HuH-7.5 (cell line): ENCODE measurements around the gene CDH9.
A peak's percentile ranks its signal among the peaks of the same experiment; 100 is the strongest.
"Not testable (repeated sequence)": the region's sequence is repeated elsewhere in the genome, so short reads cannot be mapped to it uniquely, and the experiment has no call there.

Experiments
- DNase-seq: peaks from one replicate; pipeline ENCODE4 v3.0.0; 2011; ENCODE audit warnings: low spot score

The CDH9 gene

GRCh38 chr5:26955161-26955560 is 83.2 kb downstream of the CDH9 start:
- DNase-seq = no peak

DNA sequence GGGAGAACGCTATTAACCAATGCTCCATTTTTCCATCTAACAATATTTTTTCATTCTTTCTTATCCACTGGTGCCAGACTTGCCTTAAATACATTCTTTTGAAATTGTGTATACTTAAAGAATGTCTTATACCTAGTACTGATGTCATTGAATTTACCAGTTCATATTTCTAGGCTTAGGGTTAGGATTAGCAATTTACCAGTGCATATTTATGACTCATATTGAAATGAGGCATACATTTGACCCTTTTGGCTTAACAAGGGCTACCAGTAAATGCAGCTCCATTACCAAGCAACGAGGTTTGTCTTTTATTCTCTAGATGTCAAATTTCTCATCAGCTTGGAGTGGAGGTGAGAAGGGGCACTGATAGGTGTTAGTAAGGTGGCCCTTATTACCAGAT is 89.5 kb downstream of the CDH9 start:
- DNase-seq = no peak

GRCh38 chr5:26945901-26946300 is 92.5 kb downstream of the CDH9 start:
- no peak for DNase-seq

- no peak for DNase-seq
These were observed 95.9 kb downstream of the CDH9 start for GRCh38 chr5:26942481-26942880.

GRCh38 chr5:26940994-26941393 is 97.4 kb downstream of the CDH9 start:
- no peak for DNase-seq

DNA sequence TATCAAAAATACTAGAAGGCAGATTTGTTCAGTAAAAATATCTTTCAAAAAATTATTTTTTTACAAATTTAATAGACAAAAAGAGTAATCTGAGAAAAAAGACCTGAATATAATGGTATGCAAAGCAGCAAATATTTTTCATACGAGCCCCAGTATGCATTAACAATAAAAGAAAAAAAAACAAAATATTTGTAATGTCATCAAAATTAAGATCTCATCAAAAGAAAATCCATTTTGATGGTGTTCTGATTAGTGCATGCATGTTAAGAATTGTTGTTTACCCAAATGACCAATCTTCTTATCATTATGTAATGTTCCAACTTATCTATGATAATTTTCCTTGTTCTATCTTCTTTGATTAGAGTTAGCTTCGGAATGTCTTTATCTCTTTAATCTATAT is 106.1 kb downstream of the CDH9 start:
- no peak for DNase-seq

DNA sequence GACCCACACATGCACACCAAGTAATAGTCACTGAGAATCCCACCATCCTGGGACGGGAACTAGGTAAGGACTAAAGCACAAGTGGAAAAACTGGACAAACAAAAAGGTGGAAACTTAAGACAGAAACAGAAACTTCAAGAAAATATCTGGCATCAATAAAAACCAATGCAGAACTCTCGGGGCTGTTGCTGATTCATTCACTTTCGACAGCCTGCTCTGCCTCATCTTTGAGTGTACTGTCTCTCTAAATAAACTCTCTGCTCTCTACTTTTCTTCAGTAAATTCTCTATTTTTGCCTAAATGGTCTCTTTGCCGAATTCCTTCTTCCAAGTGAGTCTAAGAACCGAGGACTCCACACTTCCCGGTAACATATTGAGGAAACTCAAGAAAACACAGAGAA is 116.9 kb downstream of the CDH9 start:
- no peak for DNase-seq

- DNase-seq = no peak
These were observed 134.9 kb downstream of the CDH9 start for GRCh38 chr5:26903469-26903868.

DNA sequence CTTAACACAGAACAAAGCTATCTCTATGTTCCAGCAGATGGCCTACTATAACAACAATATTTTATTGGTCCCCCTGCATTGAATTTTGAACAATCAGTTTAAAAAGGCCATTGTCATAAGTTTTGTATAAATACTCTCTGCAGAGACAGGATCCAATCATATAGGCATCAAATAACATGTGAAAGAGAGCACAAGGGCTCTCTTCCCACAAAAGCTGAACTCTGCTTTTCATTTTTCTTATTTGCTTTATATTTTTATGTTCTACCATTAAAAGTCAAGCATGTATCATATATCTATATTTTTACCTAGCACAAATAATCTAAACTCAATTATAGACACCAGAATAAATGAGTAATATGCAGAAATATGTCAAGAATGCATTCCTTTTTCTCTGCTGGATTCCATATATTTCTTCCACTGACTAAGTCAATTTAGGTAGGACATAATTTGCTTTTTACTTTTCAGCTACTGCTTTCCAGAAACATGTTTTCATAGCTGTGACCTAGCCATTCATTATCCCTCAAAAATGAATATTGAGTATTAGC is 143.6 kb downstream of the CDH9 start:
- no peak for DNase-seq

DNA sequence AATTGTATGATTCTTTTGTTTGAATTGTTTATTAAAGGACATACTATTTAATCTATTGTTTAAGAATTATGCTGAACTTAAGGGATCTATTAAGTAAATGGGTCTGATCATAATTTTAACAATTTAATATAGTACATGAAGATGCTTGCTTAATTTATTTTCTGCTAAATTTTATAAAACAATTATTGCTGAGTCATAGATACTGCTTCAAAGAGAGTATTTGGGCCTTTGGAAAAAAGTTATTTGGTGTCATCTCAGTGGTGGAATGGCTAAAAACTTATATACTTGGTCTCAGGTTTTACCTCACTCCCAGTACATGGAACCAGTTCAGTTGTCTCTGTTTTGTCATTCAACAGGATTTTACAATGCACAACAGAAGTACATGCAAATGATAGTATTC is 145.3 kb downstream of the CDH9 start:
- DNase-seq = no peak

DNA sequence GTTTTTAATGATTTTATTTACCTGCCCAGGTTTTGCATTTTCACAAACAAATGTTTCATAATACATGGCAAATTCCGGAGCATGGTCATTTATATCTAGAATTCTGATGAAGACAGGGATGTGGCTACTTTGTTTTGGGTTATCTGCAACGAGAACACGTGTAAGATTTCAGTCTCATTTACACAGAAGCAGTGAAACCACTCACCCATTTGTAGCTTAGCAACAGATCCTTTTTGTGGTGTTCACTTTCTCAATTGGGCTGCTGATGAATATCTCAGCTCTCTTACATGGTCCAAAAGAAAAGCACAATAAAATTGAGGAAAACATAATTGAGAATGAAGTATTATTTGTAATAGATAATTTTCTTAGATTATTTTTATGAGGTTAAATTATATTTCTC is 148.6 kb downstream of the CDH9 start:
- DNase-seq = no peak

GRCh38 chr5:26884481-26884880 is 153.9 kb downstream of the CDH9 start:
- no peak for DNase-seq

GRCh38 chr5:26883375-26883774 is 155.0 kb downstream of the CDH9 start:
- no peak for DNase-seq

GRCh38 chr5:26881901-26882300 is 156.5 kb downstream of the CDH9 start:
- DNase-seq = no peak

GRCh38 chr5:26877154-26877553 is 161.2 kb downstream of the CDH9 start:
- DNase-seq = no peak

DNA sequence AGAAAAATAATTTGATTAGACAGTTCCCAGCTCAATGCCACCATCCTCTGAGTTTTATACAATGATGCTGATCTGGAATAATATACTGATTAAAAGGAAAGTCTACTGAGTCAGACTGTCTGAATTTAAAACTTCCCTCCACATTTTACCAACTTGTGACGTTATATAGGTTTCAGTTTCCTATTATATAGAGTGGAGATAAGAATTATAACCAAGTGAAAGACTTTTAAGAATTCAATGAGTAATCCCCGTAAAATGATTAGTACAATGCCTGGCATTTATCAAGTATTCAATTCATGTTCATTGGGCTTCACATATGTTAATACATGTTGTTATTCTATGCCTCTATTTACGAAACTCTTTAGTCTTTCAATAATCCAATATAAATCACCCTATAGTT is 166.0 kb downstream of the CDH9 start:
- DNase-seq = no peak

GRCh38 chr5:26869781-26870180 is 168.6 kb downstream of the CDH9 start:
- no peak for DNase-seq

DNA sequence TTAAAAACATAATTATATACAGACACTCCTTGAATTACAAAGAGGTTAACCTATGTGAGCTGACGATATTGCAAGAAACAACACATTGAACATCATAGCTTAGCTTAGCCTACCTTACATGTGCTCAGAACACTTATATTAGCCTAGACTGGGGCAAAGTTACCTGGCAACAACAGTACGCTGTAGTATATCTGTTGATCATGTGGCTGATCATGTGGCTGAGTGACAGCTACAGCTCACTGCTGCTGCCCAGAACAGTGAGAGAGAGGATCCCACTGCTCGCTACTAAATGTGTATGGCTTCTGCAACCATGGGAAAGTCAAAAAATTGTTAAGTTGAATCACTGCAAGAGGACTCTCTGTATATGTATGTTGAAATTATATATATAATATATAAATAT is 169.9 kb downstream of the CDH9 start:
- DNase-seq = no peak

GRCh38 chr5:26864061-26864460 is 174.3 kb downstream of the CDH9 start:
- DNase-seq = no peak

DNA sequence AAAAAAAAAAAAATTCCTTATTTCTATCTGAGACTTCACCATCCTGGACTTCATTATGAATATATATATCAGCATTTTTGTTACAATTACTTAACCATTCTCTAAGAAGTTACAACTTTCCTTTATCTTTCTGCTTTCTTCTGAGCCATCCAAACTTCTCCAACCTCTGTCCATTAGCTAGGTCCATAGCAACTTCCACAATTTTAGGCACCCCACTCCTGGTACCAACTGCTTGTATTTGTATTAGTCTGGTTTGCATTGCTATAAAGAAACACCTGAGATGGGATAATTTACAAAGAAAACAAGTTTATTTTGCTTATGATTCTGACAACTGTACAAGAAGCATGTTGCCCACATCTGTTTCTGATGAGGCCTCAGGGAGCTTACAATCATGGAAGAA is 182.1 kb downstream of the CDH9 start:
- no peak for DNase-seq

- DNase-seq = not testable (repeated sequence)
These were observed 185.9 kb downstream of the CDH9 start for GRCh38 chr5:26852450-26852849.

- DNase-seq = peak; percentile 6
These were observed 191.2 kb downstream of the CDH9 start for GRCh38 chr5:26847041-26847736.

- DNase-seq = no peak
These were observed 194.7 kb downstream of the CDH9 start for GRCh38 chr5:26843677-26844076.

- no peak for DNase-seq
These were observed 204.8 kb downstream of the CDH9 start for GRCh38 chr5:26833596-26833995.
